Esophagus squamous epithelium (tissue), 4 donors: Measurements from ENCODE around the gene LRCOL1.

Source experiments
- POLR2A ChIP-seq, 4 donors: fragments of 450-650 bp; IDR thresholded peaks; one replicate each; pipeline ENCODE4 v1.6.1; 2017; ENCODE audit warnings: antibody characterized with exemption in 4 of 4, mild to moderate bottlenecking in 4 of 4, moderate library complexity in 3 of 4
- TF ChIP-seq, protein P1 (sequence below), 6 experiments: fragments of 450-650 bp in 4 of 6; fragments of 200-600 bp in 2 of 6; sonication (generic) in 2 of 6; IDR thresholded peaks; one replicate each; pipeline ENCODE4 v1.5.1; 2016 to 2019; ENCODE audit warnings: antibody characterized with exemption in 6 of 6, mild to moderate bottlenecking in 4 of 6, moderate library complexity in 4 of 6

DNA sequence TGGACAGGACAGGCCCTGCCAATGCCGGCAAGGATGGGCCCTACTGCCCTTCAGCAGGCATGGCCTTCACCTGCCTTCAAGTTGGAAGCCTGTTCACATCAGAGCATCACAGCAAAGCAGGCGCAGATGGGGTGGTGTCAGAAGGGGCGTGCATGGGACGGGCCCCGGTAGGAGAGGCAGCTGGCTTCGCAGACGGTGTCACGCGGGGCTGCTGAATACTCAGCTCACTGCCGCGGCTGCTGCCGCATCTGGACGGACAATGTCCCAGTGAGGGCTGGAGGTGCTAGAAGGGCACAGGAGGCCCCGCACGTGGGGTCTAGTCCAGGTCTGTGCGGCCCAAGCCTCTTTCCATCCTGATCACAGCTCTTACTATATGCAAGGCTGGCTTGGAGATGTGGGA lies 42.1 kb downstream of the LRCOL1 start:
- TF ChIP-seq, protein P1, sequence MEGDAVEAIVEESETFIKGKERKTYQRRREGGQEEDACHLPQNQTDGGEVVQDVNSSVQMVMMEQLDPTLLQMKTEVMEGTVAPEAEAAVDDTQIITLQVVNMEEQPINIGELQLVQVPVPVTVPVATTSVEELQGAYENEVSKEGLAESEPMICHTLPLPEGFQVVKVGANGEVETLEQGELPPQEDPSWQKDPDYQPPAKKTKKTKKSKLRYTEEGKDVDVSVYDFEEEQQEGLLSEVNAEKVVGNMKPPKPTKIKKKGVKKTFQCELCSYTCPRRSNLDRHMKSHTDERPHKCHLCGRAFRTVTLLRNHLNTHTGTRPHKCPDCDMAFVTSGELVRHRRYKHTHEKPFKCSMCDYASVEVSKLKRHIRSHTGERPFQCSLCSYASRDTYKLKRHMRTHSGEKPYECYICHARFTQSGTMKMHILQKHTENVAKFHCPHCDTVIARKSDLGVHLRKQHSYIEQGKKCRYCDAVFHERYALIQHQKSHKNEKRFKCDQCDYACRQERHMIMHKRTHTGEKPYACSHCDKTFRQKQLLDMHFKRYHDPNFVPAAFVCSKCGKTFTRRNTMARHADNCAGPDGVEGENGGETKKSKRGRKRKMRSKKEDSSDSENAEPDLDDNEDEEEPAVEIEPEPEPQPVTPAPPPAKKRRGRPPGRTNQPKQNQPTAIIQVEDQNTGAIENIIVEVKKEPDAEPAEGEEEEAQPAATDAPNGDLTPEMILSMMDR (IDR thresholded peaks at IDR 0.05), result no peak
- no peak for TF ChIP-seq POLR2A (IDR thresholded peaks at IDR 0.05)
